Posterior cingulate gyrus (tissue), 11 donors: Measurements from ENCODE around the gene MBOAT7.
"Not testable (repeated sequence)": the region's sequence is repeated elsewhere in the genome, so short reads cannot be mapped to it uniquely, and the experiment has no call there.

Experiments
- DNase-seq, 10 donors: peaks; one replicate each; pipeline versions ENCODE4 v3.0.0 to v3.0.0-alpha.2; 2020 to 2021; ENCODE audit warnings: mixed read lengths in 3 of 10
- intact Hi-C: fragments of 100-400 bp; cut with DNase I; formaldehyde crosslinking; loops from one replicate; pipeline ENCODE4 v1.15.1; 2023

MBOAT7 gene, protein sequence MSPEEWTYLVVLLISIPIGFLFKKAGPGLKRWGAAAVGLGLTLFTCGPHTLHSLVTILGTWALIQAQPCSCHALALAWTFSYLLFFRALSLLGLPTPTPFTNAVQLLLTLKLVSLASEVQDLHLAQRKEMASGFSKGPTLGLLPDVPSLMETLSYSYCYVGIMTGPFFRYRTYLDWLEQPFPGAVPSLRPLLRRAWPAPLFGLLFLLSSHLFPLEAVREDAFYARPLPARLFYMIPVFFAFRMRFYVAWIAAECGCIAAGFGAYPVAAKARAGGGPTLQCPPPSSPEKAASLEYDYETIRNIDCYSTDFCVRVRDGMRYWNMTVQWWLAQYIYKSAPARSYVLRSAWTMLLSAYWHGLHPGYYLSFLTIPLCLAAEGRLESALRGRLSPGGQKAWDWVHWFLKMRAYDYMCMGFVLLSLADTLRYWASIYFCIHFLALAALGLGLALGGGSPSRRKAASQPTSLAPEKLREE

DNA sequence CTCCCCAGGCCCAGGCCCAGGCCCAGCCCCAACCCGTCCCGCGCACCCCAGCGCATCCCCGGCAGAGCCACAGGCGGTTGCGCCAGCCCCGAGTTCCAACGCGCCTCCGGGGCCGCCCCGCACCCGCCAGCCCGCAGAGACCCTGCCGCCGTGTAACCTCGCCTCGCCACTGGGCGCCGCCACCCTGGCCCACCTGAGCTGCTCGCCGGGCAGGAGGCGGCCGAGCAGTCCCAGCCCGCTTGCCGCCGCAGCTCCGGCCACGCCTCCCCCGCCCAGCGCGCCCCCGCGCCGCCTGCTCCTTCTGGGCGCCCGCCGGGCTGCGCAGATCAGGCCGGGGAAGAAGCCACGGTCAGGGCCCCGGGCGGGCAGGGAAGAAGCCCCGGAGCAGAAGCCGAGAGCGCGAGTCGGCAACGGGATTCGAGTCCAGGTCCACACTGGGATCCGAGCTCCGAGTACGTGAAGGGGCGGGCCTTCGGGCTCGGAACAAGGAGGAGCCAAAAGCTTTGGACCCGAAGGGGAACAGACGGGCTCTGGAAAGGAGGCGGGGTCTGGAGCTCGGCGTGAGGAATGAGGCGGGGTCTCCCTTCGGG is at the start of gene MBOAT7:
Gene MBOAT7, minus strand, starts transcription at position 436 of the 590 bp plus-strand sequence. CDS start 1,072 bp downstream, outside the sequence.
- intact Hi-C loops: loop anchor here (5.0 kb wide), 1 partner anchor 43 kb away; no protein-coding TSS in a partner anchor
- peak in 1 of 10 donors; percentile 34 for DNase-seq

DNA sequence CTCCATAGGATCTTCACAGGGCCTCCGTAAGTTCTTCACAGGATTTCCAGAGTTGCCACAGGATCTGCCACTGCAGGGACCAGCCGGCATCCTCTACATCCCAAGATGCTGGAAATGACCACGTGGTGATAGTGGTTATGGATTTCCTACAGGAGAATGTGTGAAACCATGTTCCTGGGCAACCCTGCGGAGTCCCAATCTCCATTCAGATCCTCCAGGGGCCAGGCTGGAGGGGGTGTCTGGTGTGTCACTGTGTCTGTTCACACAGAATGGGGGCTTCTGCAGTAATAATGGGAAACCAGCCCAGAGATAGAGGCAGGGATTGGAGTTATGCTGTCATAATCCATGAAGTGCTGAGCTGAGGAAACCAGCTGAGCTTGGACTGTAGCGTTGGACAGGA is 44.6 kb upstream of the MBOAT7 start:
- intact Hi-C loops: loop anchor here (5.0 kb wide), 1 partner anchor 47 kb away; the partner anchor contains the start of gene MBOAT7
- no peak for DNase-seq

DNA sequence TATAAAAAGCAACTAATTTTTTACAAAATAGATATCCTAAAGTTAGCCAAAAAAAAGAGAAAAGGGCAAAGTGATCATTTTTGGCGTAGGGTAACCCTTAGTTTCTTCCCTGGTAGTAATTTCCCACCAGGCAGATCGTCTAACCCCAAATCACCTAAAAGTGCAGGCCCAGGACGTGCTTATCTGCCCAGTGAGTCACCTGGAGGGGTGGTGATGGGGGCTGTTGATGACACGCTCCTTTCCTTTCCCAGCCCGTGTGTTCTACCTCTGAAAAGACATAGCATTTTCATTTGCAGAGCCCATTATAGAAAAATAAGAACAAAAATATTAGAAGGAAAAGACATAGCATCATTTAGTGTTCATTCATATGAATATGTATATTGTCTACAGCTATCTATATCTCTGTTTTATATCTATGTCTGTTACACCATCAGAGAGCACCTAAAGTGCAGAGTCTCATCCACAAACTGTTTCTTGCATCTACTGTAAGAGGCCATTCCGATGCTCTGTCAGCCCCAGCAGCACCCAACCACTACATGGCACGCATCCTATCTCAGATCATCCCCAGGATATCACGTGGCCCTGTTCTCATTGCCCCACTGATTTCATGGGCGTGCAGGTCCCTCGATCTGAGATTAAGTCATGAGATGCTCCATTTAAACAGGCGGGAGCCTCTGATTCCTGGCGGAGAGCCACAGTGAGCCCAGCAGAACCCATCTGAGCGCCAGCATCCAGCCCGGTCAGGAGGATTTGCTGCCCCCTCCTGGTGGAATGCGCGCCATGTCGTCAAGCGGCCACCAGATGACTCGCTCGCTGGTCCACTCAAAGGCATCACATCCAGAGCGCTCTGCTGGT is 41.9 kb upstream of the MBOAT7 start:
- DNase-seq: peak; percentile 77 to 98 (median 90)
- intact Hi-C loops: loop anchor here (1.0 to 5.0 kb wide), 2 partner anchors 44 to 63 kb away; partner anchors contain the start of gene MBOAT7

DNA sequence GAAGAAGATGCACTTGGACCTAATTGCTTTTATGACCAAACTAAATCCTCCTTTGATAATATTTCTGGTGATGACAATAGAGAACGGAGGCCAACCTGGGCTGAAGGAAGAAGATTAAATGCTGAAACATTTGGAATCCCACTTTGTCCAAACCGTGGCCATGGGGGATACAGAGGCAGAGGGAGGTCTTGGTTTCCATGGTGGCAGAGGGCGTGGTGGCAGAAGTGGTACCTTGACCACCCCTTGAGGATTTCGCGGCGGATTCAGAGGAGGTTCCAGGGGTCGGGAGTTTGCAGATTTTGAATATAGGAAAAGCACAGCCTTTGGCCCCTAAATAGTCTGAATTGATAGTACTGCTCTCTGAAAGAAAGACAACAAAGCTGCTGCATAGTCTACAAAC is 40.7 kb upstream of the MBOAT7 start:
- DNase-seq: no peak
- intact Hi-C loops: loop anchor here (5.0 kb wide), 1 partner anchor 43 kb away; the partner anchor contains the start of gene MBOAT7

DNA sequence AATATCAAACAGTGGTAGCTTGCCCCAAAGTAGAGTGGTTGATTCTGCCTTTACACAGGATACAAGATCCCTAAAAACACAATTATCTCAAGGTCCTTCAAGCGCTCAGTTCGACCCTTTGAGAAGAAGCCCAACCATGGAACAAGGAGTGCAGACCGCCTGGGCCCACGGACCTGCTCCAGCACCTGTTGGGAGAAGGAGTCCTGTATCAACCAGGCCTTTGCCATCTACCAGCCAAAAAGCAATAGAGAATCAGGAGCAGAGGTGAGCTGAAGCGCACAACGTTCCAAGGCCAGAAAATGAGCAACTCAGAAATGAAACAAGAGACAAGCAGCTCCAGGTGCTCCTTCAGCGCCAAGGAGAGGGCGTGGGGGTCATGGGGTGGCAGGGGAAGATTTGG is 39.8 kb upstream of the MBOAT7 start:
- no peak for DNase-seq
- intact Hi-C loops: no loop called here

DNA sequence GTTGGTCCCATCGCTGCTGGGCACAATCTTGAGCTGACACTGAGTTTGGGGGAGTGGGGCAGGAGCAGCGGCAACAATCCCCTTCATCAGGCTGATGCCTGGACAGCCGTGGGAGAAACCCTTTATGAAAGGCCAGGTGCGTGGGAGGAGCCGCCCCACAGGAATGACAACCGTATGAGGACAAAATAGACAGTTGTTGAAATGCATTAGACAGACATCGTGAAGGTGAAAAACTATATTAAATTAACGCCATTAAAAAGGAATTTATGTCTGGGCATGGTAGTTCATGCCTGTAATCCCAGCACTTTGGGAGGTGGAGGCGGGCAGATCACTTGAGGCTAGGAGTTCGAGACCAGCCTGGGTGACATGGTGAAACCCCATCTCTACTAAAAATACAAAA is 35.2 kb upstream of the MBOAT7 start:
- intact Hi-C loops: not testable (repeated sequence)

DNA sequence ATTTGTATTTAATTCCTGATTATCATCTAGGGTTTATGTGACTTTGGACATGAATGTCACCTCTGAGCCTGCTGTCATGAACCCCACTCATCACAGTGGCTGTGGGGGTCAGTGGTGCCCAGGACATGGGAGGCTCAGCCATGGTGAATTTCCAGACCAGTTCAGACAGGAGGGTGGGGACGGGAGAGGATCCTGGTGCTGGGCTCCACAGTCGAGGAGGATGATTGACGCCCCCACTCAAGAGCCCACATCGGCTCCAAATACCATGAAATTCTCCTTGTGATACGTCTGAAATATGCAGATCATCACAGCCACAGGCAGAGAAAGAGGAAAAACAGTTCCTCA is 34.5 kb upstream of the MBOAT7 start:
- intact Hi-C loops, DNase-seq: not testable (repeated sequence)

More for the DNA sequence above, 35.2 kb upstream of the MBOAT7 start:
- DNase-seq: not testable (repeated sequence)

DNA sequence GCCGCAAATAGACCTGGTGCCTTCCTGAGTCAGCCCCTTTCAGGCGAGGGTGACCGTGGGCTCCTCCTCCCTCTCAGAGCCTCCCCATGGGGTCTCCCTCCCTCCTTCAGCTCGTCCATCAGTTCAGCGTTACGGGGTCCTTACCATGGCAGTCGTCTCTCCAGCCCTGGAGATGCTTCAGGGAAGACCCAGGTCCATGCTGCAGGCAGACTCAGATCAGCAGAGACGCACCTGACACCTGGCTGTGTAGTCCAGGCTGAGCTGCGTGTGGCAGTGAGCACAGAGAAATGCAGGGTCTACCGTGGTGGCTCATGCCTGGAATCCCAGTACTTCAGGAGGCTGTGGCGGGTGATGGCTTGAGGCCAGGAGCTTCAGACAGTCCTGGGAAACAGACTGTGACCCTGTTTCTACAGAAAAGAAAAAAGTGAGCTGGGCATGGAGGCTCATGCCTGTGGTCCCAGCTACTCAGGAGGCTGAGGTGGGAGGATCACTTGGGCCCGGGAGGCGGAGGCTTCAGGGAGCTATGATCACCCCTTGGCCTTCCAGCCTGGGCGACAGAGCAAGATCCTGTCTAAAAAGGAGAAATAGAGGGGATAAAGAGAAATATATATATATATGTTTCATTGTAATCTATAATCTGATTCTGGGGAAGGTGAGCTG is 34.0 kb upstream of the MBOAT7 start:
- intact Hi-C loops: not testable (repeated sequence)

DNA sequence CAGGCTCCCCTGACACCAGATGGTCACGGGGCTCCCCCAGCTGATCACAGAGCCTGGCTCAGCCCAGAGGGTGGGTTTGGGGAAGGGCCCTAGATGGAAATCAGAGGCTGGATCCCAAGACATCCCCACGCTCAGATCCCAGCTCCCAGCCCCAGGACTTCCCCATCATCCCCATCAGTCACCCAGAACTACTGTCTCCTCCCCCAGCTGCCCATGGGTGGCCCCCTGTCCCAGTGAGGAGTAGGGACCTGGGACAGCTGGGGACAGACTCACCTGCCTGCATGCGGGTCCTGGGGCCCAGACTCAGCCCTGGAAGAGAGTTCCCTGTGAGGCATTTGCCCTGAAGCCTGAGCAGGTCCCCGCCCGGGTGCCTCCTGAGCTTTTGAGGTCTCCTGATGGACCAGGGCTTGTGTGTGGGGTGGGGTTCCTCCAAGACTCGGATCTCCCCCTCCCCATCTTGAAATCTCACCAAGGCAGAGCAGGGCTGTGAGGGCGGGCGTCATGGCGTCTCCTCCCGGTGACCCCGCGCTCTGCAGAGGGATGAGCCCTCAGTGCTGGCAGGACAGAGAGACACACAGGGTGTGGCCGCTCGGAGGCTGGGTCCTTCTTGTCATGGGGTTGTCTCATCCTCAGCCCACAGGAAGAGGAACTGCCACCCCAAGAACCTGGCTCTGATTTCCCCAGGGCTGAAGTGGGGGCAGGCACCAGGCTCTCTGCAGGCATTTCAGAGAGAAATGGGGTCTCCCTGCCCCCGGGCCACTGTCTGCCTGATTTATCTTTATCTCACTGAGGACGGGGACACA is 33.3 kb upstream of the MBOAT7 start, which contains the start of gene LILRB3:
Gene LILRB3, minus strand, starts transcription at position 534 of the 803 bp plus-strand sequence. Its CDS starts 31 bp downstream, at position 503.
- DNase-seq, intact Hi-C loops: not testable (repeated sequence)

More for the DNA sequence above, 34.0 kb upstream of the MBOAT7 start:
- not testable (repeated sequence) for DNase-seq

DNA sequence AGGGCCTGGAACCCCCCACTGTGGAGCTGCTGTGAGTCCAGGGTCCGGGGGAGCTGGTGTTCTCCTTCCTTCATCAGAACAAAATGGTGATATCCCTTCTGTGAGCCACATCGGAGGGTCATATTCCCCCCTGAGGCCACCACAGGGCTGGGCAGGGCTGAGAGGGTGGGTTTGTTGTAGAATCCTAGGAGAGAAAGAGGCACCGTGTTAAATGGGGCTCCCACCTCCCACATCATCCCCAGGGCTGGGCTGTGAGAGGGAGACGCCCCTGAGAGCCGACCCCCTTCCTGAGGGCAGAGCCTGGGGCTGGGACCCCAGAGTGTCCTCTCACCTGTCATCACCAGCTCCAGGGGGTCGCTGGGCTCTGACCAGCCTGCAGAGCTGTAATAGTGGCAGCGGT is 32.6 kb upstream of the MBOAT7 start:
- intact Hi-C loops, DNase-seq: not testable (repeated sequence)

DNA sequence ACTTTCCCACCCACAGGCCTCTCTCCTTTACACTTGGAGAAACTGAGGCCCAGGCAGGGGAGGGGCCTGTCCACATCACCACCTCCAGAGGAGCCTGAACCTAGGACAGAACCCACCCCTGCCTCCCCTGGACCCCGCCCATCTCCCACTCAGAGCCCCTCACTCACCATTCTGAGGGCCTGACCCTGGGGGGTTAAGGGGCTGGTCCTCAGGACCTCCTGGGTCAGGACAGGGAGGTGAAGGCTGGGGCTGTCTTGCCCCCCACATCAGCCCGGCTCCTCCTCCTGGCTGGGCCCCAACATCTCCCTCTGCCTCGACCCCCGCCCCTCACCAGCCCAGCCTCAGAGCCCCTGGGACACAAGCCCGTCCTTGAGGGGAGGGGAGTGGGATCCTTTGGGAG is 30.3 kb upstream of the MBOAT7 start:
- intact Hi-C loops, DNase-seq: not testable (repeated sequence)

DNA sequence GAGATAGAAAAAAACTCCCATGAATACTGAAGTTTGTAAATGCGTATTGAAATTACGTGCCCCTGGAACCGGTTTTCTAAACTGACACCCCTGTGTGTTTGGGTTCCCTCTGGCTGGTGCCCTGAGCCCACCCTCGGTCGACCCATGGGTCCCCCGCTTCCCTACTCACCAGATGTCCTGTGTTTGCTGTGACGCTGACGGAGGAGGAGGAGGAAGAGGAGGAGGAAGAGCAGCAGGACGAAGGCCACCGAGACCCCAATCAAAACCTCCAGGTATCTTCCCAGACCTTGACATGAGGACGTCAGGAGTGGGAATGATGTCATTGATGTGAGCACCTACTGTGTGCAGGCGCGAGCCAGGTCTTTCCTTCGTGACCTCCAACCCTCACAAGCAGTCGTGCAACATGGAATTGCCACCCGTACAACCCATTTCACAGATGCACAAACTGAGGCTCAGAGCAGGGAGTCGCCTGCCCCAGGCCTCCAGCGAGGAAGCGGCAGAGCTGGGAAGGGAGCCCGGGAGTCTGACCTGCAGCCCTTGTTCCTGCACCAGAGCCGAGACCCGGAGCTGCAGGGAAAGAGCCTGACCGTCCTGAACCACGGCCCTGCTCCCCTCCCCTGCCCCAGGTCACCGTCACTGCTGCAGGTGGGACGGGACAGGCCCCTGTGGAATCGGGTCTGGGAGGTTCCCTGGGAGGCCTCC is 29.7 kb upstream of the MBOAT7 start:
- intact Hi-C loops: no loop called here
- peak in 1 of 10 donors; percentile 78 for DNase-seq

DNA sequence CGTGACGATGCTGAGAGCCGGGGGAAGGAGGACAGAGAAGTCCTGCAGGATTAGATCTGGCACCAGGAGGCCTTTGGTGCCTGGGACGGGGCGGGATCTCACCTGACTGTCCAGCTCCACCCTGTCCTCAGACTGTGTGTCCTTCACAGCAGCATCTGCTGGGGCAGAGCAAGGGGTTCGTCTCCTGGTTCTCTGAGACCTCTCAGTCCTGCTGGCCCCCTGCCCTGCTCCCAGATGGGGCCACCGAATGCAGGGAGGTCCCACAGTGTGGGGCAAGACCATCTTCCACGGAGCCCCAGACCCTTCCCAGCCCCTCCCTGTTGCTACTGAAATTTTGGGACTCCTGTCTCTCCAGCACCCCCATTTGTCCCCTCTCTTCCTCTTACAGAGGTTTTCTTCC is 28.9 kb upstream of the MBOAT7 start:
- peak in 1 of 10 donors; percentile 59 for DNase-seq
- intact Hi-C loops: no loop called here

DNA sequence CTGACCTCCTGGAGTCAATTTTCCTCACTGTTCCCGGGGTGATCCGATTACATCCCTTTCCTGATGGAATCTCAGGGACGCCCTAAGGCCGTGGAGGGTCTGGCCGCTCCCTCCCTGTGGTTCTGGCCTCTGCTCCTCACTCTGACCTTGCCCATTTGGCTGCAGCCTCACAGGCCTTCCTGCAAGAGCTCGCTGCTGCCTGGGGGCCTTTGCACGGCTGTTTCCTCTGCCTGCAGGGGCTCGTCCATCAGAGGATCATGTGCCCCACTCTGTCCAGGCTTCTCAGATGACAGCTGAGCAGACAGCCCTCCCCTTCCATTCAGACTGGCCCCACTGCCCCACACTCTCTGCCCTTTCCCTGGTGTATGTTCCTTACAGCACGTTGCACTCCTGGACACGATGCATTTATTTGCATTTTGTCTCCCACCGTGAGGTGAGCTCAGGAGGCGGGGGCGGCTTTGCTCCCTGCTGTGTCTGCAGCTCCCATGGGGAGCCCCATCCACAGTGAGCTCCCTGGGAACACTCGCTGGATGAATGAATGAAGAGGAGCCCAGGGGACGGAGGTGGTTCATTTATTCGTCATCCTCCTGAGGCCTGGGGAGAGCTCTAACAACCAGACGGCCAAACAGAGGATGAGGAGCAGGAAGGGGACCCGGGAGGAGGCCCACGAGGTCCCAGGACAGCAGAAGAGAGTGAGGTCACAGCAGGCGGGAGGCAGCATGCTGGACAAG is 28.3 kb upstream of the MBOAT7 start:
- DNase-seq: peak in 1 of 10 donors; percentile 35
- intact Hi-C loops: not testable (repeated sequence)

DNA sequence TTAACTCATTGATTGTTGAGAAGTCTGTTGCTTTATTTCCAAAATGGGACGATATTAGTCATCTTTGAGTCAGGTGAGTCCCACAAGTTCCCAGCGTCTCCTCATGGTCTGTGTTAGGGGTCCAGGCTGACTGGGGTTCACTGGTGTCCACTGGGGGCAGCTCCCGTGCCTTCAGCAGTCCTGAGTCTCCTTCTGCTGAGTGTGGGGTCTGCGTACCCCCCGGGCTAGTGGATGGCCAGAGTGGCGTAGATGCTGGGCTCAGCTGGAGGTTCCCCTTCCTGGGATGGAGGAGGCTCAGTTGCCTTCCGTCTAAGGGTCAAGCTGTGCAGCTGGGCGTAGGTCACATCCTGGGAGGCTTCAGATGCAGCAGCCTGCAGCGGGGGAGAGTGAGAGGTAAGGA is 27.5 kb upstream of the MBOAT7 start:
- intact Hi-C loops: no loop called here
- DNase-seq: peak in 2 of 10 donors; percentile 15 to 51

DNA sequence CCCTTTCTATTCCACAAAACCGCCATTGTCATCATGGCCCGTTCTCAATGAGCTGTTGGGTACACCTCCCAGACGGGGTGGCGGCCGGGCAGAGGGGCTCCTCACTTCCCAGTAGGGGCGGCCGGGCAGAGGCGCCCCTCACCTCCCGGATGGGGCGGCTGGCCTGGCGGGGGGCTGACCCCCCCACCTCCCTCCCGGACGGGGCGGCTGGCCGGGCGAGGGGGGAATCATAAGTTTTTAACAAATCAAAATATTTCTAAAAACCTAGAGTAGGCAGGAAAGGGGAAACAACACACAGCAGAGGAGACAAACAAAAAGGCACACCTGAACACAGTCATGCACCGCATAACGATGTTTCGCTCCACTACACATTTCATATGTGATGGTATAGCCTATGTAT is 25.4 kb upstream of the MBOAT7 start:
- intact Hi-C loops: not testable (repeated sequence)
- peak in 2 of 10 donors; percentile 20 to 53 for DNase-seq

DNA sequence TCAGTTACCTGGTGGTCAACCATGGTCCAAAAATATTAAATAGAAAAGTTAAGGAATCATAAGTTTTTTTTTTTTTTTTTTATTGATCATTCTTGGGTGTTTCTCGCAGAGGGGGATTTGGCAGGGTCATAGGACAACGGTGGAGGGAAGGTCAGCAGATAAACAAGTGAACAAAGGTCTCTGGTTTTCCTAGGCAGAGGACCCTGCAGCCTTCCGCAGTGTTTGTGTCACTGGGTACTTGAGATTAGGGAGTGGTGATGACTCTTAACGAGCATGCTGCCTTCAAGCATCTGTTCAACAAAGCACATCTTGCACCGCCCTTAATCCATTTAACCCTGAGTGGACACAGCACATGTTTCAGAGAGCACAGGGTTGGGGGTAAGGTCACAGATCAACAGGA is 24.8 kb upstream of the MBOAT7 start:
- intact Hi-C loops: not testable (repeated sequence)
- DNase-seq: peak in 1 of 10 donors; percentile 8

DNA sequence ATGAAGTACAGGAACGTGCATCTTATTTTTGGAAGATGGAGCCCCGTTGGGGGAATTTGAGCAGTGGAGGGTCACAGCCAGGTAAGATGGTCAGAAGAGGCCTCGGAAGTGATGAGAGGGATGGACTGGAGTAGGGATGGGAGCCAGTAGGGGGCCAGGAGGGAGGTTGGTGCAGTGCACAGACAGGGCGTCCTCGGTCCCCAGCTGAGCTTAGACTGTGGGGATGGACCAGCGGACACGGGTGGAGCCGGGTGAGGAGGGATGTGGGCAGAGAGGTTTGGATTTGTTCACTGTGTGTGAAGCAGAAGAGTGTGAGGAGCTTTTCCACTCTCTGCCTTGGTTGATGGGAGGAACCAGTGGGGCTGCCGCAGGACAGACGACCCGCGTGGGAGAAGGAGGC is 21.9 kb upstream of the MBOAT7 start:
- DNase-seq: peak in 2 of 10 donors; percentile 31 to 46
- intact Hi-C loops: no loop called here
